H1 (cell line): ENCODE results near the gene DCAF15.

Experiments used
- ATF3 ChIP-seq: IDR thresholded peaks from 2 replicates; pipeline ENCODE4 v1.6.1; 2011; ENCODE audit warnings: low read depth, mild to moderate bottlenecking, low read length; ENCODE audit not compliant: insufficient read depth
- CBX5 ChIP-seq: fragments of 300-800, 300-1000 bp; sonication (generic); IDR thresholded peaks from 2 replicates; pipeline ENCODE4 v1.7.1; 2016; ENCODE audit warnings: antibody characterized with exemption, low read length, low read depth
- CEBPB ChIP-seq: IDR thresholded peaks from 2 replicates; pipeline ENCODE4 v1.6.1; 2012; ENCODE audit warnings: low read depth, low read length
- CTCF ChIP-seq, 3 experiments: IDR thresholded peaks; 1 replicate in 2 of 3; 2 replicates in 1 of 3; pipeline versions ENCODE4 v1.5.1 to v1.6.1; 2011; ENCODE audit warnings: low read length in 3 of 3, mild to moderate bottlenecking in 3 of 3, inconsistent platforms in 2 of 3, low read depth in 1 of 3, moderate library complexity in 1 of 3; ENCODE audit not compliant: insufficient read depth in 1 of 3; ENCODE audit errors: control extremely low read depth in 1 of 3
- EP300 ChIP-seq, 2 experiments: IDR thresholded peaks; 1 replicate in 1 of 2; 2 replicates in 1 of 2; pipeline ENCODE4 v1.6.1; 2011 to 2012; ENCODE audit warnings: low read depth in 2 of 2, low read length in 2 of 2, mild to moderate bottlenecking in 2 of 2, borderline replicate concordance in 1 of 2, inconsistent platforms in 1 of 2, moderate library complexity in 1 of 2
- EZH2 ChIP-seq: fragments of 200-600 bp; sonication (generic); IDR thresholded peaks from 2 replicates; pipeline ENCODE4 v1.7.1; 2012; ENCODE audit warnings: low read depth, mild to moderate bottlenecking, moderate library complexity, low read length, inconsistent platforms; ENCODE audit not compliant: severe bottlenecking
- NRF1 ChIP-seq: IDR thresholded peaks from 2 replicates; pipeline ENCODE4 v1.6.1; 2011; ENCODE audit warnings: mild to moderate bottlenecking, low read depth, low read length, improper control_type of control experiment
- POLR2A ChIP-seq, 2 experiments: IDR thresholded peaks; 1 replicate in 1 of 2; 2 replicates in 1 of 2; pipeline ENCODE4 v1.6.1; 2011; ENCODE audit warnings: low read depth in 2 of 2, low read length in 2 of 2, mild to moderate bottlenecking in 2 of 2; ENCODE audit errors: control extremely low read depth in 1 of 2
- POLR2AphosphoS5 ChIP-seq: IDR thresholded peaks from 2 replicates; pipeline ENCODE4 v1.6.1; 2011; ENCODE audit warnings: low read depth, low read length
- SAP30 ChIP-seq: fragments of 300-600 bp; sonication (generic); IDR thresholded peaks from 2 replicates; pipeline ENCODE4 v1.7.1; 2012; ENCODE audit warnings: low read length, moderate library complexity, mild to moderate bottlenecking, inconsistent platforms; ENCODE audit not compliant: insufficient read depth, insufficient replicate concordance
- SIN3A ChIP-seq, 2 experiments: IDR thresholded peaks in 1 of 2; conservative IDR thresholded peaks in 1 of 2; 2 replicates each; pipeline ENCODE4 v1.6.1; 2011 to 2012; ENCODE audit warnings: low read length in 2 of 2, improper control_type of control experiment in 1 of 2, low read depth in 1 of 2, mild to moderate bottlenecking in 1 of 2
- SIX5 ChIP-seq: IDR thresholded peaks from 2 replicates; pipeline ENCODE4 v1.6.1; 2011; ENCODE audit warnings: mild to moderate bottlenecking, low read depth, low read length
- TBP ChIP-seq: IDR thresholded peaks from 2 replicates; pipeline ENCODE4 v1.6.1; 2011; ENCODE audit warnings: low read depth, low read length, improper control_type of control experiment

GRCh38 chr19:13938301-13939064 lies 13.8 kb upstream of the DCAF15 start, which contains the start of gene PODNL1:
- no peak for TF ChIP-seq CTCF (IDR thresholded peaks at IDR 0.05; ENCODE audit: control extremely low read depth in 1 of 3, insufficient read depth in 1 of 3, low read depth in 1 of 3, low read length in 3 of 3)
- no peak for TF ChIP-seq SIN3A (conservative IDR thresholded peaks at IDR 0.05 in 1 of 2, IDR thresholded peaks at IDR 0.05 in 1 of 2; ENCODE audit: low read depth in 1 of 2, low read length in 2 of 2)
- TF ChIP-seq CBX5 = no peak
- TF ChIP-seq SAP30 = no peak
- TF ChIP-seq NRF1 = no peak
- TF ChIP-seq ATF3 = no peak
- no peak for TF ChIP-seq EP300 (IDR thresholded peaks at IDR 0.05; ENCODE audit: borderline replicate concordance in 1 of 2, low read depth in 2 of 2, low read length in 2 of 2)
- no peak for TF ChIP-seq EZH2
- TF ChIP-seq TBP = no peak
- TF ChIP-seq POLR2AphosphoS5 = no peak
- TF ChIP-seq POLR2A (IDR thresholded peaks at IDR 0.05; ENCODE audit: control extremely low read depth in 1 of 2, low read depth in 2 of 2, low read length in 2 of 2) = no peak
- no peak for TF ChIP-seq CEBPB
- no peak for TF ChIP-seq SIX5
